Measurements from ENCODE around the gene PPP2R5D. TPM values are rescaled to one million over a fixed set of nuclear protein-coding genes. Genes with fewer than 3 reads are reported as not detected.
A peak's percentile ranks its signal among the peaks of the same experiment; 100 is the strongest.

Gene PPP2R5D
- polyA plus RNA-seq, 3 donors: 10.3 to 24.9 (median 14.9) TPM

GRCh38 chr6:43012364-43012763 lies 28.0 kb downstream of the PPP2R5D start:
- WGBS (ENCODE audit: insufficient coverage): 94% methylated on average over 5 of the region's 6 CpGs
- no peak for DNase-seq
- Mint-ChIP-seq H3K27ac (peak overlapping the region in 4 of 7 donors; percentile 1 to 42 (median 12)), H3K27me3 (ENCODE audit: low read depth in 3 of 3) (peaks cover 0 to 3% (median 1%) of the 10 kb centered on the region in 3 donors), H3K36me3 (peaks cover 47 to 53% of the 10 kb centered on the region in 2 donors), H3K4me3 (no peak overlapping the region), H3K9me3 (no peaks in the 10 kb centered on the region), H3K4me1 (peaks cover 39% of the 10 kb centered on the region)
- Histone ChIP-seq H3K4me1 (ENCODE audit: control insufficient read depth in 1 of 2, insufficient read depth in 2 of 2, low read length in 2 of 2) (peaks cover 38 to 41% of the 10 kb centered on the region in 2 donors), H3K4me3 (replicated peaks in 1 of 3; ENCODE audit: low read depth in 2 of 3, low read length in 3 of 3) (no peak overlapping the region), H3K27ac (ENCODE audit: low read depth in 1 of 2, low read length in 2 of 2) (peak overlapping the region in 1 of 2 donors; percentile 59), H3K27me3 (ENCODE audit: control insufficient read depth in 2 of 2, insufficient read depth in 2 of 2, low read length in 2 of 2) (no peaks in the 10 kb centered on the region), H3K79me2 (ENCODE audit: insufficient read depth, low read length) (peaks cover 53% of the 10 kb centered on the region), H3K36me3 (replicated peaks in 1 of 2; ENCODE audit: control insufficient read depth in 1 of 2, insufficient read depth in 2 of 2, low read length in 2 of 2) (peaks cover 55 to 56% of the 10 kb centered on the region in 2 donors), H3K9ac (ENCODE audit: insufficient read depth, low read length, poor library complexity, severe bottlenecking) (peak overlapping the region; percentile 71), H4K20me1 (ENCODE audit: insufficient read depth, low read length) (peaks cover 31% of the 10 kb centered on the region), H3K9me3 (replicated peaks in 1 of 2; ENCODE audit: control insufficient read depth in 1 of 2, insufficient read depth in 1 of 2, low read length in 2 of 2) (no peaks in the 10 kb centered on the region), H3K4me2 (replicated peaks; ENCODE audit: extremely low read depth, low read length, poor library complexity, severe bottlenecking) (peak overlapping the region; percentile 96), H2AFZ (ENCODE audit: insufficient read depth, low read depth, low read length, poor library complexity, severe bottlenecking) (no peak overlapping the region)
- intact Hi-C loops (cut with micrococcal nuclease): loop anchor here (5.0 to 10.0 kb wide), 3 partner anchors 35 to 502 kb away; partner anchors contain the start of genes PEX6 (in 2 of the 2), LRRC73 (in 1 of the 2), POLR1C (in 1 of the 2) and YIPF3 (in 1 of the 2)
- no peak for TF ChIP-seq CTCF (IDR thresholded peaks at IDR 0.05)

GRCh38 chr6:43013097-43013842 lies 28.9 kb downstream of the PPP2R5D start:
- peaks cover 38 to 41% of the 10 kb centered on the region in 2 donors for H3K4me1 ChIP-seq (ENCODE audit: control insufficient read depth in 1 of 2, insufficient read depth in 2 of 2, low read length in 2 of 2)
- H3K36me3 ChIP-seq (replicated peaks in 1 of 2; ENCODE audit: control insufficient read depth in 1 of 2, insufficient read depth in 2 of 2, low read length in 2 of 2): peaks cover 55% of the 10 kb centered on the region in 2 donors
- intact Hi-C loops (cut with micrococcal nuclease): loop anchor here (5.0 to 10.0 kb wide), 3 partner anchors 36 to 502 kb away; partner anchors contain the start of genes PEX6 (in 2 of the 2), LRRC73 (in 1 of the 2), POLR1C (in 1 of the 2) and YIPF3 (in 1 of the 2)
- no peaks in the 10 kb centered on the region for H3K27me3 ChIP-seq (ENCODE audit: control insufficient read depth in 2 of 2, insufficient read depth in 2 of 2, low read length in 2 of 2)
- H2AFZ ChIP-seq (ENCODE audit: insufficient read depth, low read depth, low read length, poor library complexity, severe bottlenecking): peak overlapping the region; percentile 92
- Mint-ChIP-seq H3K27ac (peak overlapping the region; percentile 76 to 95 (median 91)), H3K9me3 (no peaks in the 10 kb centered on the region), H3K27me3 (ENCODE audit: low read depth in 3 of 3) (peaks cover 0 to 3% (median 3%) of the 10 kb centered on the region in 3 donors), H3K4me1 (peaks cover 39% of the 10 kb centered on the region), H3K36me3 (peaks cover 47 to 53% of the 10 kb centered on the region in 2 donors), H3K4me3 (peak overlapping the region; percentile 91 to 98)
- peak overlapping the region in 1 of 2 donors; percentile 59 for H3K27ac ChIP-seq (ENCODE audit: low read depth in 1 of 2, low read length in 2 of 2)
- 3% methylated on average over 22 of the region's 25 CpGs for WGBS (ENCODE audit: insufficient coverage)
- peaks cover 59% of the 10 kb centered on the region for H3K79me2 ChIP-seq (ENCODE audit: insufficient read depth, low read length)
- H3K9ac ChIP-seq (ENCODE audit: insufficient read depth, low read length, poor library complexity, severe bottlenecking): peak overlapping the region; percentile 71
- peak overlapping the region; percentile 96 for H3K4me2 ChIP-seq (replicated peaks; ENCODE audit: extremely low read depth, low read length, poor library complexity, severe bottlenecking)
- TF ChIP-seq CTCF (IDR thresholded peaks at IDR 0.05): no peak
- DNase-seq: peak in 2 of 3 donors; percentile 6 to 18
- peaks cover 39% of the 10 kb centered on the region for H4K20me1 ChIP-seq (ENCODE audit: insufficient read depth, low read length)
- H3K4me3 ChIP-seq (replicated peaks in 1 of 3; ENCODE audit: low read depth in 2 of 3, low read length in 3 of 3): peak overlapping the region; percentile 64 to 96 (median 73)
- no peaks in the 10 kb centered on the region for H3K9me3 ChIP-seq (replicated peaks in 1 of 2; ENCODE audit: control insufficient read depth in 1 of 2, insufficient read depth in 1 of 2, low read length in 2 of 2)

Measured in CD14-positive monocyte (primary cell).